NOMO-1 treated with DMSO at 0.1 percent for 48 hours (cell line): ENCODE measurements around the gene HILPDA.
"Not testable (repeated sequence)": the region's sequence is repeated elsewhere in the genome, so short reads cannot be mapped to it uniquely, and the experiment has no call there.

Experiments
- DNase-seq: peaks from one replicate; lab custom pipeline; 2025; ENCODE audit not compliant: unreplicated experiment; lab: John Stamatoyannopoulos, UW

HILPDA gene

DNA sequence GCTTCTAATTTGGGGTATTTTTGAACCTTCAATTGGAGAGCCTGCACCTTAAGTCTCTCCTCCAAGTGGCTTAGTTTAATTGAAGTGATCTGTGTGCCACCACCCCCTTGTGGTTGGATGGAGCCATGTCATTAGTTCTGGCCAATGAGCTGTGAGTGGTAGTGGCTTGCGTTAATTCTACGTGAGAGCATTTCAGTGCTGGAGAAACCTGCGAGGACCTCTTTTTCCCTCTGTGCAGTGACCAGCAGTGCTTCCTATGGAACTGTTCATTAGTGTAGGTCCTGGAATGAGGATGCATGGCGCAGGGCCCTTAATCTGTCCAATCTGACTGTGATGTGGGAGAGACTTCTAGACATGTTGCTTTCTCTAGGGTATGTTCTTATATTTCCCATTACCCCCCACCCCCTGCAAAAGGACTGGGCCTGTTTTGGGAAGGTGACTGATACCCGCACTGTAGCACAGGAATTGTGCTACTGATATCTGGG lies 3.8 kb downstream of the HILPDA start:
- DNase-seq, result peak; percentile 39

DNA sequence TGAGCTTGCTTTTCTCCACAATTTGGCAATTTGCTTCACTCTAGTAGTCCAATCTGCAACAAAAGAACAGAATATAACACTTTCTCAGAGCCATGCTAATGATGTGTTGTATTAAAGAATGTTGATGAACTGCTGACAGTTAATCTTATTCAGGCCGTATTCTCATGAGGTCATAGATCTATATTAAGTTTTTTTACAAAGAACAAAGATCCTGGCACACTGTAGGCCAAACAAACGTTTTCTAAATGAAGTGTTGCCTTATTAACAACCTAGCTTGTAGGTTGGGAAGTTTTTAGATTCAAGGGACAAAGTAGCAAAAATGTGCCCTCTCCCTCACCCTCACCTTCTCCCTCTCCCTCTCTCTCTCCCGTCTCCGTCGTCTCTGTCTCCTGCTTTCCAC lies 6.8 kb downstream of the HILPDA start:
- DNase-seq, result no peak

- not testable (repeated sequence) for DNase-seq
These were observed 7.7 kb downstream of the HILPDA start for GRCh38 chr7:128463345-128463744.

DNA sequence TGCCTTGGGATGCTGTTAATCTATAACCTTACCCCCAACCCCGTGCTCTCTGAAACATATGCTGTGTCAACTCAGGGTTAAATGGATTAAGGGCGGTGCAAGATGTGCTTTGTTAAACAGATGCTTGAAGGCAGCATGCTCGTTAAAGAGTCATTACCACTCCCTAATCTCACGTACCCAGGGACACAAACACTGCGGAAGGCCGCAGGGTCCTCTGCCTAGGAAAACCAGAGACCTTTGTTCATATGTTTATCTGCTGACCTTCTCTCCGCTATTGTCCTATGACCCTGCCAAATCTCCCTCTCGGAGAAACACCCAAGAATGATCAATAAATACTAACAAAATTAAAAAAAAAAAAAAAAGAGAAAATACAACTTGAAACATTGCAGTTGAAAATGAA lies 8.3 kb downstream of the HILPDA start:
- DNase-seq, result not testable (repeated sequence)

DNA sequence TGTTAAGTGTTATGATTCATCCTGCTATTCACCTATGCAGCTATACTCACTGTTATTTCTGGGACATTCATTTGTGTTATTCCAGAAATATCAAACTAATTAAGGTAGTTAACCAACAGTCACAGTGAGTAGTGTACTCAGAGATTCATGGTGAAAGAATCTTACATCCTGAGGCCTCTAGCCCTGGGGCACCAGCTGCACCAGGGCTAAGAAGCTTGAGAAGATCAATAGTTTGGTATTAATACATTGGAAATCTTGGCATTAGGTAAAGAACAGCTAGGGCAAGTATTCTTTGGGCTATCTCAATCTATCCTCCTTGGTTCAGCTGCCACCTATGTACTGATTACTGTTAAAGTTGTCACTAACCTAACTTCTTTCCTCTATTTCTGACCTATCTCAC lies 11.2 kb downstream of the HILPDA start:
- DNase-seq, result not testable (repeated sequence)

DNA sequence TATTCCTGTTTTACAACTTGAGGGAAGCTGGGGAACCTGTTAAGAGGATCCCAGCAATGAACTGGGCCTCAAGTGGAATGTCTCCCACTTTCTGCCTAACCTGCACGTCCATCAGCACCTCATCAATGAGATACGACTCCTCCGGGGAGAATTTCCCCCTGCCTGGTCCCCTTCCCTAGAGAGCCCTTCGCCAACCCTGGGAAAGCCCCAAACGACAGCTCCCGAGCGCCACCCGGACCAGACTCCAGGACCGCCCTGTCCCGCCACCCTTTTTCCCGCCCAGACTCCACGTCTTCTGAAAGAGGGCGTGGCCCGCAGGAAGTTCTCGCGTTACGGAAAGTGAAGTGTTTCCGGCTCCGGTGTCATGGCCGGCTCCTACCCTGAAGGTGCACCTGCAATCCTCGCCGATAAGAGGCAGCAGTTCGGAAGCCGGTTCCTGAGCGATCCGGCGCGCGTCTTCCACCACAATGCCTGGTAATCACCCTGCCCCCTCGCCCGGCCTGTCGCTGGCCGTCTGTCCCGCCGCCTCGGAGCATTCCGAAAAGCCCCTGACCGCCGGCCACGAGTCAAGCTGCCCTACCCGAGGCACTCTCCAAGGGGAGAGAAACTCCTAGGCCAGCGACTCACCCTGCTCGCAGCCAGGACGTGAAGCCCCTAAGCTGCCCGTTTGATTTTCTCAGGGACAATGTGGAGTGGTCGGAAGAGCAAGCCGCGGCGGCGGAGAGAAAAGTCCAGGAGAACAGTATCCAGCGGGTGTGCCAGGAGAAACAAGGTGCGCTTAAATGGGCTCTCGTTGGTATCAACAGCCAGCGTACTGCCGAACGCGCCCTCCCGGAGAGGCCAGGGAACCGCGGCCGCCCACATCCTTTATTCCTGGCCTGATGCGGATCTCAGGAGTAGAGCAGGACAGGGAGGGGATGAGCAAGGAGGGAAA lies 21.0 kb downstream of the HILPDA start, which contains the start of gene METTL2B:
METTL2B (plus strand) TSS at position 347 of the 934 bp plus-strand sequence; CDS start at position 365, 18 bp downstream.
- peak; percentile 79 for DNase-seq

DNA sequence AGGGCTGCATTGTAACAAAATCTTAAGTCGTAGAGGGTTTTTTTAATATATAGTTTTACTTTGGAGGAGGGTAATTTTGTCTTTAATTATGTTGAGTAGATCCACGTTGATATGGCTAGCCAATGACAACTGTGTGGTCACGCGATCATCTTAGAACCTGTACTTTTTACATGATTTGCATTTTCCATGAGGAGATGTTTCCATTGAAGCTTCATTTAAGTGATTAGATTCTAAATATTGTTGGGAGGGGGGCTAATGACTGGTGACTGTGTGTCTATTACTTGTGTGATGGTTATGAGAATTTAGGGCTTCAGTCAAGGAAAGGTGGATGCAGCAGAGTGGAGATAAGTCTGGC lies 21.6 kb downstream of the HILPDA start:
- DNase-seq, result not testable (repeated sequence)

GRCh38 chr7:128479082-128479481 lies 23.4 kb downstream of the HILPDA start:
- not testable (repeated sequence) for DNase-seq

- DNase-seq, result not testable (repeated sequence)
These were observed 32.5 kb downstream of the HILPDA start for GRCh38 chr7:128488134-128488533.

- DNase-seq, result no peak
These were observed 41.7 kb downstream of the HILPDA start for GRCh38 chr7:128497405-128497804.

DNA sequence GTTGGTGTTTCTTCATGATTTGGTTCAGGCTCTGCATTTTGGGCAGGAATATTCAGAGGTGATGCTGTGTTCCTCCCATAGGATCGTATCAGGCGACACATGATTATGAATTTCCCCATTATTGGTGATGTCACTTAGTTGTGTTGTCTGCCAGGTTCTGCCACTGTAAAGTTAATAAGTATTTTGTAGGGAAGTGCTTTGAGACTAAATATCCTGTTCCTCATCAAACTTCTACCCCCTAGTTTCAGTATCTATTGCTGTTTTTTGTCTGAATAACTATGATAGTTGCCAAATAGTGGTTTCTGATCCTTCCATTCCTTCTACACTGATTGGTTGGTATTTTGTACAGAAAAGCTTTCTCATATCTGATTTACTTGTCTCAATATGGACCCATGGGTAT lies 49.7 kb downstream of the HILPDA start:
- peak; percentile 0 for DNase-seq

- not testable (repeated sequence) for DNase-seq
These were observed 51.1 kb downstream of the HILPDA start for GRCh38 chr7:128506819-128507218.

GRCh38 chr7:128507321-128507993 lies 51.8 kb downstream of the HILPDA start:
- not testable (repeated sequence) for DNase-seq
